IMR-90 (cell line): ENCODE measurements around the gene DNAJB4. TPM values are rescaled to one million over a fixed set of nuclear protein-coding genes. Genes with fewer than 3 reads are reported as not detected.

Experiments
- ATAC-seq: fragments of 200-7000 bp; cut with Tn5 transposase; 2 replicates; pipeline ENCODE4 v1.9.1; 2020; ENCODE audit warnings: low read depth, mild to moderate bottlenecking, moderate library complexity
- BruUV-seq: library from RNA; stranded (reverse); fragments of 400-500 nt; replicated peaks from 2 replicates; lab custom pipeline; 2021; lab: Mats Ljungman, UMichigan
- CTCF ChIA-PET: fragments of 300-600 bp; formaldehyde crosslinking; extraction: SDS; loops from one replicate; lab custom pipeline; 2021; ENCODE audit warnings: antibody characterized with exemption; lab: Yijun Ruan, JAX
- POLR2A ChIA-PET: fragments of 300-600 bp; sonication (Branson Sonifier 250); formaldehyde crosslinking; loops from one replicate; lab custom pipeline; 2022; ENCODE audit warnings: antibody characterized with exemption; ENCODE audit not compliant: unreplicated experiment; lab: Charles Lee
- DNase-seq: peaks from one replicate; pipeline ENCODE4 v3.0.0; 2013
- H2AFZ ChIP-seq: replicated peaks from 2 replicates; pipeline ENCODE3; 2013; ENCODE audit warnings: low read length, mild to moderate bottlenecking; ENCODE audit not compliant: poor library complexity
- H2AK5ac ChIP-seq: 2 replicates; pipeline ENCODE4 v1.6.1; 2013; ENCODE audit warnings: low read depth, low read length, inconsistent platforms
- H2AK9ac ChIP-seq: replicated peaks from 2 replicates; pipeline ENCODE3; 2013; ENCODE audit warnings: mild to moderate bottlenecking, low read depth, low read length, moderate library complexity; ENCODE audit not compliant: poor library complexity
- H2BK120ac ChIP-seq: 2 replicates; pipeline ENCODE4 v1.6.1; 2013; ENCODE audit warnings: low read depth, low read length, inconsistent platforms
- H2BK15ac ChIP-seq: 3 replicates; pipeline ENCODE4 v1.6.1; 2013; ENCODE audit warnings: low read depth, low read length, inconsistent platforms
- H2BK20ac ChIP-seq: 2 replicates; pipeline ENCODE4 v1.6.1; 2013; ENCODE audit warnings: low read depth, mild to moderate bottlenecking, inconsistent platforms, low read length, moderate library complexity
- H2BK5ac ChIP-seq: 2 replicates; pipeline ENCODE4 v1.6.1; 2013; ENCODE audit warnings: mild to moderate bottlenecking, low read depth, low read length, inconsistent platforms; ENCODE audit not compliant: poor library complexity, severe bottlenecking
- H3K14ac ChIP-seq: replicated peaks from 2 replicates; pipeline ENCODE4 v1.6.1; 2013; ENCODE audit warnings: low read depth, low read length, inconsistent platforms
- H3K18ac ChIP-seq: 2 replicates; pipeline ENCODE4 v1.6.1; 2013; ENCODE audit warnings: low read depth, low read length, control low read depth
- H3K23ac ChIP-seq: 2 replicates; pipeline ENCODE4 v1.6.1; 2013; ENCODE audit warnings: low read depth, low read length, inconsistent platforms
- H3K27ac ChIP-seq: 2 replicates; pipeline ENCODE4 v1.5.1; 2013; ENCODE audit warnings: mild to moderate bottlenecking, control low read depth, low read length; ENCODE audit not compliant: insufficient read depth
- H3K27me3 ChIP-seq: 2 replicates; pipeline ENCODE4 v1.6.1; 2013; ENCODE audit warnings: low read length; ENCODE audit not compliant: control insufficient read depth, insufficient read depth
- H3K36me3 ChIP-seq: 2 replicates; pipeline ENCODE4 v1.6.1; 2013; ENCODE audit warnings: low read length, mixed read lengths; ENCODE audit not compliant: control insufficient read depth, insufficient read depth
- H3K4ac ChIP-seq: 2 replicates; pipeline ENCODE4 v1.6.1; 2013; ENCODE audit warnings: low read depth, low read length, inconsistent platforms
- H3K4me1 ChIP-seq: 2 replicates; pipeline ENCODE4 v1.6.1; 2013; ENCODE audit warnings: low read length, mixed read lengths; ENCODE audit not compliant: control insufficient read depth, insufficient read depth
- H3K4me2 ChIP-seq: 2 replicates; pipeline ENCODE4 v1.6.1; 2013; ENCODE audit warnings: low read depth, mild to moderate bottlenecking, control low read depth, low read length, moderate library complexity
- H3K4me3 ChIP-seq: 2 replicates; pipeline ENCODE4 v1.5.1; 2013; ENCODE audit warnings: low read depth, mild to moderate bottlenecking, control low read depth, low read length, moderate library complexity; ENCODE audit not compliant: insufficient read depth
- H3K56ac ChIP-seq: 2 replicates; pipeline ENCODE4 v1.6.1; 2013; ENCODE audit warnings: low read length, inconsistent platforms; ENCODE audit not compliant: insufficient read depth; ENCODE audit errors: extremely low read depth
- H3K79me1 ChIP-seq, 2 experiments: 2 replicates each; pipeline ENCODE4 v1.6.1; 2013; ENCODE audit warnings: low read length in 2 of 2, inconsistent platforms in 1 of 2, low read depth in 1 of 2
- H3K9ac ChIP-seq: 2 replicates; pipeline ENCODE4 v1.6.1; 2013; ENCODE audit warnings: low read depth, low read length, control low read depth
- H3K9me1 ChIP-seq: 2 replicates; pipeline ENCODE4 v1.6.1; 2013; ENCODE audit warnings: low read length, inconsistent platforms; ENCODE audit not compliant: insufficient read depth
- H3K9me3 ChIP-seq: 2 replicates; pipeline ENCODE4 v1.6.1; 2013; ENCODE audit warnings: low read length; ENCODE audit not compliant: control insufficient read depth, insufficient read depth
- H4K20me1 ChIP-seq: 2 replicates; pipeline ENCODE4 v1.6.1; 2013; ENCODE audit warnings: low read length, inconsistent platforms; ENCODE audit not compliant: insufficient read depth
- H4K5ac ChIP-seq: 2 replicates; pipeline ENCODE4 v1.6.1; 2013; ENCODE audit warnings: mild to moderate bottlenecking, low read depth, low read length, control low read depth
- H4K8ac ChIP-seq, 2 experiments: 2 replicates each; pipeline ENCODE4 v1.6.1; 2013; ENCODE audit warnings: low read depth in 2 of 2, low read length in 2 of 2, control low read depth in 1 of 2, inconsistent platforms in 1 of 2
- H4K91ac ChIP-seq: 2 replicates; pipeline ENCODE4 v1.6.1; 2013; ENCODE audit warnings: low read depth, low read length, inconsistent platforms; ENCODE audit not compliant: insufficient read depth
- CEBPB ChIP-seq: IDR thresholded peaks from 2 replicates; pipeline ENCODE4 v1.6.1; 2012; ENCODE audit warnings: low read depth, low read length, improper control_type of control experiment
- CHD1 ChIP-seq: IDR thresholded peaks from 2 replicates; pipeline ENCODE4 v1.6.1; 2012; ENCODE audit warnings: low read depth, low read length, improper control_type of control experiment
- FOS ChIP-seq: fragments of 150-350 bp; IDR thresholded peaks from 2 replicates; pipeline ENCODE4 v1.6.1; 2016; ENCODE audit warnings: low read depth, low read length
- MAFK ChIP-seq: IDR thresholded peaks from 2 replicates; pipeline ENCODE4 v1.6.1; 2012; ENCODE audit warnings: low read depth, low read length, improper control_type of control experiment
- MAZ ChIP-seq: IDR thresholded peaks from 2 replicates; pipeline ENCODE4 v1.6.1; 2012; ENCODE audit warnings: low read depth, mild to moderate bottlenecking, low read length, improper control_type of control experiment, moderate library complexity, borderline replicate concordance
- MXI1 ChIP-seq: IDR thresholded peaks from 2 replicates; pipeline ENCODE4 v1.6.1; 2012; ENCODE audit warnings: low read depth, mild to moderate bottlenecking, low read length, moderate library complexity, borderline replicate concordance
- NFE2L2 ChIP-seq: fragments of 150-350 bp; IDR thresholded peaks from 2 replicates; pipeline ENCODE4 v1.6.1; 2016; ENCODE audit warnings: low read depth, mild to moderate bottlenecking, low read length
- POLR2A ChIP-seq: IDR thresholded peaks from 2 replicates; pipeline ENCODE4 v1.6.1; 2012; ENCODE audit warnings: mild to moderate bottlenecking, low read depth, low read length
- RAD21 ChIP-seq: IDR thresholded peaks from 2 replicates; pipeline ENCODE4 v1.6.1; 2012; ENCODE audit warnings: low read length, improper control_type of control experiment
- RCOR1 ChIP-seq: IDR thresholded peaks from 2 replicates; pipeline ENCODE4 v1.6.1; 2012; ENCODE audit warnings: mild to moderate bottlenecking, low read length, improper control_type of control experiment; ENCODE audit not compliant: insufficient replicate concordance
- RFX5 ChIP-seq: IDR thresholded peaks from 2 replicates; pipeline ENCODE4 v1.8.0; 2012; ENCODE audit warnings: low read depth, mild to moderate bottlenecking, low read length, moderate library complexity
- SMC3 ChIP-seq: fragments of 150-350 bp; IDR thresholded peaks from 2 replicates; pipeline ENCODE4 v1.6.1; 2016; ENCODE audit warnings: low read depth, mild to moderate bottlenecking, antibody characterized with exemption, low read length, moderate library complexity
- dilution Hi-C: fragments of 300-500 bp; cut with HindIII; formaldehyde crosslinking; loops from one replicate; pipeline ENCODE4 v1.14.3; 2018; ENCODE audit warnings: low sequenced_read_pairs; ENCODE audit not compliant: unreplicated experiment
- in situ Hi-C: fragments of 300-500 bp; cut with MboI; formaldehyde crosslinking; loops from 3 replicates; pipeline ENCODE4 v1.14.3; 2019; ENCODE audit warnings: low sequenced_read_pairs, inconsistent platforms, mixed read lengths
- intact Hi-C: fragments of 100-400 bp; cut with micrococcal nuclease; formaldehyde crosslinking; loops from 2 replicates; pipeline ENCODE4 v1.10.0; 2022
- polyA plus RNA-seq, 3 experiments: library from polyadenylated mRNA; depleted of rRNA; stranded (reverse); fragments of >200 nt; gene quantifications; 2 replicates each; pipeline ENCODE4 v1.2.3, GENCODE V29; 2012; ENCODE audit warnings: low replicate concordance in 1 of 3
- total RNA-seq: library from RNA; depleted of rRNA; stranded (reverse); fragments of >200 nt; gene quantifications from 2 replicates; pipeline ENCODE4 v1.2.3, GENCODE V29; 2012
- TF ChIP-seq, protein P1 (sequence below): conservative IDR thresholded peaks from 2 replicates; pipeline ENCODE4 v1.5.1; 2012; ENCODE audit warnings: mild to moderate bottlenecking, low read depth, low read length, improper control_type of control experiment
- TF ChIP-seq, protein P2 (sequence below): fragments of 150-350 bp; IDR thresholded peaks from 2 replicates; pipeline ENCODE4 v1.6.1; 2017; ENCODE audit warnings: mild to moderate bottlenecking, antibody characterized with exemption, low read length, low read depth

Gene DNAJB4
- total and polyA plus RNA-seq, 2 of the 4 experiments (the other 2 are of a cell fraction): 30.6 to 31.0 TPM

DNA sequence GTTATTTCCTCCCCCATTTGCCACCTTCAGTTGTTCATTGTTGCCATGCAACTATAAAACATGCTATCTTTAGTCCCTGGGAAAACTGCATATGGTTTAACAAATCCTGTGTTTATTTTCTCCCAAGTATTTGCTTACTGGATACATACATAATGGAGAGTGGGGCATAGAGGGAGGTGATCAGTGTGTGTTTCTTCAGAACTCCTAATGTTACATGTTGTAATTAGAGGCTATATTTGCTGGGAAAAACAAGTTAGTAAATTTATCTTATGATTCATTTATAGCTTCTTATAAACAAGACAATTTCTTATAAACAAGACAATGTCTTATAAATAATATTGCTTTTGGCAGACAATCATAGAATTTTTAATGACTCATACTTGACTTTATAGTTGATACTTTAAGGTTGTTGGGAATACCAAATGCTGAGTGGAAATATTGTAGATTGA is 33.8 kb downstream of the DNAJB4 start:
- no peak overlapping the region for H2AK9ac ChIP-seq
- H3K18ac ChIP-seq: no peak overlapping the region
- dilution Hi-C loops (no loop called here), intact Hi-C loops (no loop called here), in situ Hi-C loops (no loop called here)
- no peak overlapping the region for H3K4ac ChIP-seq
- H3K9me3 ChIP-seq: no peaks in the 10 kb centered on the region
- H3K4me2 ChIP-seq: no peak overlapping the region
- ATAC-seq: peak; percentile 87
- ChIA-PET POLR2A (no interaction called here), CTCF (interaction anchor here (0.8 kb wide), 1 partner anchor 23 kb away, joined by 4 read pairs; no protein-coding TSS in a partner anchor)
- no TSS peak for BruUV-seq
- no peak overlapping the region for H3K4me3 ChIP-seq
- H2BK5ac ChIP-seq: no peak overlapping the region
- TF ChIP-seq NFE2L2: no peak
- TF ChIP-seq POLR2A: no peak
- no peak for TF ChIP-seq MXI1
- TF ChIP-seq, protein P1, sequence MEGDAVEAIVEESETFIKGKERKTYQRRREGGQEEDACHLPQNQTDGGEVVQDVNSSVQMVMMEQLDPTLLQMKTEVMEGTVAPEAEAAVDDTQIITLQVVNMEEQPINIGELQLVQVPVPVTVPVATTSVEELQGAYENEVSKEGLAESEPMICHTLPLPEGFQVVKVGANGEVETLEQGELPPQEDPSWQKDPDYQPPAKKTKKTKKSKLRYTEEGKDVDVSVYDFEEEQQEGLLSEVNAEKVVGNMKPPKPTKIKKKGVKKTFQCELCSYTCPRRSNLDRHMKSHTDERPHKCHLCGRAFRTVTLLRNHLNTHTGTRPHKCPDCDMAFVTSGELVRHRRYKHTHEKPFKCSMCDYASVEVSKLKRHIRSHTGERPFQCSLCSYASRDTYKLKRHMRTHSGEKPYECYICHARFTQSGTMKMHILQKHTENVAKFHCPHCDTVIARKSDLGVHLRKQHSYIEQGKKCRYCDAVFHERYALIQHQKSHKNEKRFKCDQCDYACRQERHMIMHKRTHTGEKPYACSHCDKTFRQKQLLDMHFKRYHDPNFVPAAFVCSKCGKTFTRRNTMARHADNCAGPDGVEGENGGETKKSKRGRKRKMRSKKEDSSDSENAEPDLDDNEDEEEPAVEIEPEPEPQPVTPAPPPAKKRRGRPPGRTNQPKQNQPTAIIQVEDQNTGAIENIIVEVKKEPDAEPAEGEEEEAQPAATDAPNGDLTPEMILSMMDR: no peak
- TF ChIP-seq RAD21: no peak
- TF ChIP-seq SMC3: no peak
- peak; percentile 42; the same call in 1 of the 2 replicates for TF ChIP-seq CEBPB
- TF ChIP-seq FOS: peak; percentile 77
- no peak for TF ChIP-seq RCOR1
- no peak for TF ChIP-seq CHD1
- no peak for TF ChIP-seq MAFK
- TF ChIP-seq, protein P2, sequence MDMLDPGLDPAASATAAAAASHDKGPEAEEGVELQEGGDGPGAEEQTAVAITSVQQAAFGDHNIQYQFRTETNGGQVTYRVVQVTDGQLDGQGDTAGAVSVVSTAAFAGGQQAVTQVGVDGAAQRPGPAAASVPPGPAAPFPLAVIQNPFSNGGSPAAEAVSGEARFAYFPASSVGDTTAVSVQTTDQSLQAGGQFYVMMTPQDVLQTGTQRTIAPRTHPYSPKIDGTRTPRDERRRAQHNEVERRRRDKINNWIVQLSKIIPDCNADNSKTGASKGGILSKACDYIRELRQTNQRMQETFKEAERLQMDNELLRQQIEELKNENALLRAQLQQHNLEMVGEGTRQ: no peak
- TF ChIP-seq MAZ: no peak
- no peak for TF ChIP-seq RFX5
- H3K27me3 ChIP-seq: no peaks in the 10 kb centered on the region
- no peaks in the 10 kb centered on the region for H3K36me3 ChIP-seq
- H3K79me1 ChIP-seq: no peaks in the 10 kb centered on the region
- peak; percentile 83 for DNase-seq
- no peak overlapping the region for H3K23ac ChIP-seq
- H3K4me1 ChIP-seq: no peaks in the 10 kb centered on the region
- no peak overlapping the region for H3K9ac ChIP-seq
- no peak overlapping the region for H4K5ac ChIP-seq
- H2BK20ac ChIP-seq: no peak overlapping the region
- H3K14ac ChIP-seq: no peak overlapping the region
- no peak overlapping the region for H4K91ac ChIP-seq
- H3K56ac ChIP-seq: no peak overlapping the region
- no peak overlapping the region for H2BK15ac ChIP-seq
- H2AFZ ChIP-seq: no peak overlapping the region
- no peaks in the 10 kb centered on the region for H3K9me1 ChIP-seq
- H3K27ac ChIP-seq: no peak overlapping the region
- H4K8ac ChIP-seq: no peak overlapping the region
- H4K20me1 ChIP-seq: no peaks in the 10 kb centered on the region
- H2AK5ac ChIP-seq: no peak overlapping the region
- H2BK120ac ChIP-seq: no peak overlapping the region
